IPS-18c (cell line): ENCODE measurements around the gene SLC4A1AP.
"Not testable (repeated sequence)": the region's sequence is repeated elsewhere in the genome, so short reads cannot be mapped to it uniquely, and the experiment has no call there.

Source experiments
- H3K4me3 ChIP-seq: 2 replicates; pipeline ENCODE4 v1.7.0; 2013; ENCODE audit warnings: low read depth, mild to moderate bottlenecking, low read length, moderate library complexity; ENCODE audit not compliant: insufficient read depth
- H3K9me3 ChIP-seq: one replicate; pipeline ENCODE4 v1.6.1; 2013; ENCODE audit warnings: mild to moderate bottlenecking, low read length, moderate library complexity; ENCODE audit not compliant: control insufficient read depth, insufficient read depth

SLC4A1AP gene, protein sequence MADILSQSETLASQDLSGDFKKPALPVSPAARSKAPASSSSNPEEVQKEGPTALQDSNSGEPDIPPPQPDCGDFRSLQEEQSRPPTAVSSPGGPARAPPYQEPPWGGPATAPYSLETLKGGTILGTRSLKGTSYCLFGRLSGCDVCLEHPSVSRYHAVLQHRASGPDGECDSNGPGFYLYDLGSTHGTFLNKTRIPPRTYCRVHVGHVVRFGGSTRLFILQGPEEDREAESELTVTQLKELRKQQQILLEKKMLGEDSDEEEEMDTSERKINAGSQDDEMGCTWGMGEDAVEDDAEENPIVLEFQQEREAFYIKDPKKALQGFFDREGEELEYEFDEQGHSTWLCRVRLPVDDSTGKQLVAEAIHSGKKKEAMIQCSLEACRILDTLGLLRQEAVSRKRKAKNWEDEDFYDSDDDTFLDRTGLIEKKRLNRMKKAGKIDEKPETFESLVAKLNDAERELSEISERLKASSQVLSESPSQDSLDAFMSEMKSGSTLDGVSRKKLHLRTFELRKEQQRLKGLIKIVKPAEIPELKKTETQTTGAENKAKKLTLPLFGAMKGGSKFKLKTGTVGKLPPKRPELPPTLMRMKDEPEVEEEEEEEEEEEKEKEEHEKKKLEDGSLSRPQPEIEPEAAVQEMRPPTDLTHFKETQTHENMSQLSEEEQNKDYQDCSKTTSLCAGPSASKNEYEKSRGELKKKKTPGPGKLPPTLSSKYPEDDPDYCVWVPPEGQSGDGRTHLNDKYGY

DNA sequence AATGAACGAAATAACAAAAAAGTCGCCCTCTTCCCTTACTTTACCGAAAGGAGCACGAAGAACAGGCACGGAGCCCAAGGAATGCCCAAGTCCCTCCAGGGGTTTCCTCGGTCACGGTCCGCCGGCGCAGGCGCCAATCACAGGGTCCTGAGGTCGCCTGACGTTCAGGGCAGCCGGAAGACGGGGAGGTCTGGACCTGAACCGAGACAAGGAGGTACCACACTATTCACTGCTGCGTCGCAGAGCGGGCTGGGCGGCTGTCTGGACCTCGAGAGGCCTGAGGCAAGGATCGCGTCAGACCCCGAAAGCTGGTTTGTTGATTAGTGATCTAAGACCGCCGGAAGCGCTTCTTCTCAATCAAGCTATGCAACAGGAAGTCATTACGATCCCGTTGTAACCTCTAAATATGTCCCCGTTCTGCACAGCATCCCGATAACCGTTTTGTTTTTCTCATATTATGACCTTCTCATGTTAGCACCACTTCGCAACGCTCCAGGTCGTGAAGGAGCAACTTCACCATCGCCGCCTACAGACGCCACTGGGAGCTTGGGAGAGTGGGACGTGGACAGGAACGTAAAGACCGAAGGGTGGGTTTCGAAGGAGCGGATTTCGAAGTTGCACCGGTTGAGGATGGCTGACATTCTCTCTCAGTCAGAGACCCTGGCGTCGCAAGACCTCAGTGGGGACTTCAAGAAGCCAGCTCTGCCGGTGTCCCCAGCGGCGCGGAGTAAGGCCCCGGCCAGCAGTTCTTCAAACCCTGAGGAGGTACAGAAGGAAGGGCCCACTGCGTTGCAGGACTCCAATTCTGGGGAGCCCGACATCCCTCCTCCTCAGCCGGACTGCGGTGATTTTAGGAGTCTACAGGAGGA, at the start of gene SLC4A1AP, which contains the start of gene SUPT7L:
SLC4A1AP (plus strand) TSS at position 605 of the 869 bp plus-strand sequence; CDS start at position 631, 26 bp downstream.
SUPT7L (minus strand) TSS at position 330 of the 869 bp plus-strand sequence. CDS start 1,422 bp downstream, outside the sequence.
- Histone ChIP-seq H3K9me3 (no peaks in the 10 kb centered on the region), H3K4me3 (peak within 1 kb of the TSS; percentile 64)

DNA sequence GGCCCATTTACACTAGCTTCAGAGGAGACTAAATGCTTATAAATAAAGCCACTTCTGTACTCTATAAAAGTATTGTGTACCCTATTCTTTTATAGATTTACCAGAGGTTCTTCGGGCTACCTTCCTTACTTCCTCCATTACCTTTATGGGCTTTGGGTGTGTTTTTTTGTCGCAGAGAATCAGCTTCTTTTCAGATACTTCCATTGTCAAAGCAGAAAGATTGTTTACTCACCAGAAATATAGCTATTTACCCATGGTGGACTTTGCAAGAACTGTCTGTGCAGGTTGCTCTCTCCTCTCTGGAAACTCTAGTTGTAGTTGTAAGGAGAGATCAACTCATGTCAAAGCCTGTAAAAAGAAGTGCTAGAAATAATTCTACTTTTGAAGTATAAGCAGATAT, 49.7 kb upstream of the SLC4A1AP start:
- no peak overlapping the region for H3K4me3 ChIP-seq
- H3K9me3 ChIP-seq, result no peaks in the 10 kb centered on the region

DNA sequence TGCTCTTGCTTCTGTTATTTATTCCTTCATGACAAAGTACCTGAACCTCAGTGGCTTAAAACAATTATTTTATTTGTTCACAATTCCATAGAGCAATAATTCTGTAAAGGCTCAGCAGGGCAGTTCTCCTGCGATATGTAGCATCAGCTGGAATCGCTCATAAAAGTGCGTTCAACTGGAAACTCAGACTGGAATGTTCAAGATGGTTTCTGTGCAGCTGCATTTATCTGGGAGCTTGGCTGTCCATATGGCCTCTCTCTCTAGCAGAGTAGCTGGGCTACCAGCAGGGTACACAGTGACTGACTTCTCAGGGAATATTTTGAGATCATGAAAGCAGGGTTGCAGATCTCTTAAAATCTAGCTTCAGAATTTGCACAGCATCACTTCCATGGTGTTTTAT, 48.4 kb upstream of the SLC4A1AP start:
- Histone ChIP-seq H3K4me3 (no peak overlapping the region), H3K9me3 (no peaks in the 10 kb centered on the region)

DNA sequence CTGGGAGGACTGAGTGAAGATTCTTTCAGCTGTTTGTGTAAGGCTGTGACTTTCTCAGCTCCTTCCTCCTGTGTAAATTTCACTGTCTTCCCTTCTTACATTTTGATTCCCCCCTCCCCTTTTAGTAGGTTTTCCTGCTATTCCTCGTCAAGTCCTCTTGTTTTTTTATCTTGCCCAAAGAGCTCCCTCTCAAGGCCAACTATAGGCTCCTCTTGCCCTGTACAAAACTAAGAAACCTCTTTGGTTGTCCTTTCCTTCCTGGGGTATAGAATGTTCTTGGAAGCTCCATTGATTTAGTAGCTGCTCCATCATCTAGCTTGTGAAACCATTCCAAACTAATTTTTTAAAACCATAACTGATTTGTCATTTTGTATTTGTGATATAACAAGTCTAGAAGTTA, 42.2 kb upstream of the SLC4A1AP start:
- no peak overlapping the region for H3K4me3 ChIP-seq
- no peaks in the 10 kb centered on the region for H3K9me3 ChIP-seq

DNA sequence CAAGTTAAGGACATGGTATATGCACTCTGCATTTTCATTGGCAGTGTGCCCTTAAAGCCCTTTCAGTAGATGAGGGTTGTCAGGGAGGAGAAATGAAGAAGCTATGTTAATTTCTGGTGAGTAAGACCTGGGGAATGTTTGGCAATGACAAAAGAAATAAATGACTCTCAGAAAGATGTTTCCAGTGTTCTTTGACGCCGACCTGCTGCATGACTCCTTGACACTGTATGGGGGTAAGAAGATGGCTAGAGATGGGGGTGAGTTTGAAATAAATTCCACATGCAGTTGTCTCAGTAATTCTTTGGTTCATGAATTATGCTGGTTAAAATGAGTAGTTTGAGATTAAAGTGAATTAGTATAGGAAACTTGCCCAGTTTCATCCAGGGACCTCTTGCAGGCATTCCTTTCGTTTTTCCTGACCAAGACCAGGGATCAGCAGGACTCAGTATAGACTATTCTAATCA, 40.7 kb upstream of the SLC4A1AP start:
- no peaks in the 10 kb centered on the region for H3K9me3 ChIP-seq
- no peak overlapping the region for H3K4me3 ChIP-seq

DNA sequence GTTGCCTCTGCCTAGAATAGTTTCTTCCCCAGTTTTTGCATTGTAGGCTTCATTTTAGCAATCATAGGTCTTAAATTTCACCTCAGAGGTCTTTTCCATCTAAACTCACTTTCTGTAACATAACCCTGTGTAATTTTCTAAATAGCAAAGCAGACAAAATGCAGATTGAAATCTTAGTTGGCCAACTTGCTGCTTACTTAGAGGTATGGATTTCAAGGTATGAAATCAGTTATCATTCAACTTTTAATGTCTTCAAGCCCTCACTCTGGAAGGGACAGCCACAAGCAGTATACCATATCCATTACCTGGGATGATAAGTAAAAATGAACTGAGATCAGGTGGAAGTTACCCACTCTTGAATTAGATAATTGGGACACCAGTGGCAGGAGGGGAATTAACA, 38.7 kb upstream of the SLC4A1AP start:
- Histone ChIP-seq H3K9me3 (no peaks in the 10 kb centered on the region), H3K4me3 (no peak overlapping the region)

DNA sequence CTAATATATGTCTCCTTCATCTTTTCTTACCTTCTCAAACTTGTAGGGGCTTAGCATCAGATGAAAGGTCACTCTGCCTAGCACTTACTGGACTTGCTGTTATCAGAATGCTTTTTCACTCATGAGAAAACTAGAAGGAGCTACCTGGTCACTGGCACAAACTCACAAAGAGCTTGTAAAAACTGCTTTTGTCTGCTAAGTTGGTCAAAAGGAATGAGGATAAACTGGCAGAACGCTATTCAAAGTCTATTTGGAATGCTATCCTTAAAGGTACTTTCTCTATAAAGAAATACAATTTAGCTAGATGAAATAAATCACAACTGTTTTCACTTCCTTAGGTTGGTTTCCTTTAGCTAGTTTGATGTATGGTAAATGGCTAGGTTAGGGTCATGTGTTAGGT, 37.4 kb upstream of the SLC4A1AP start:
- H3K4me3 ChIP-seq, H3K9me3 ChIP-seq: not testable (repeated sequence)

DNA sequence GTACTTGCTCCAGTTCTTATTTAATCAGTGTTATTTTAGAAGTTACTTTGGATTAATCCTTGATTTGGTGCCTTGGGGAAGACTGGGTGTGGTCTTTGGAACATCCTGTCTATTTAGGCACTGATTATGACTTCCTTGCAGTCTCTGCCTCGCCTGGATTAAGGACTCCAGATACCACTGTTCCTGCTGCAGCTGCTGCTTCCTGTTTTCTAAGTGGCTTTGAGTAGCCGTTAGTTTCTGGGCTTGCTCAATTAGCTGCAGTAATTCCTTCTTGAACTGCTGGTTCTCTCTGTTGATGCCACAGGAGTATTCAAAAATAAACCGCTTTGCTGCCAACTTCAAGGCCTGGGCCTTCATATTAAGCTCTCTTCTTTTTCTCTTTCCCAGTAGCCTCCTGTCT, 36.8 kb upstream of the SLC4A1AP start:
- H3K9me3 ChIP-seq, H3K4me3 ChIP-seq: not testable (repeated sequence)

DNA sequence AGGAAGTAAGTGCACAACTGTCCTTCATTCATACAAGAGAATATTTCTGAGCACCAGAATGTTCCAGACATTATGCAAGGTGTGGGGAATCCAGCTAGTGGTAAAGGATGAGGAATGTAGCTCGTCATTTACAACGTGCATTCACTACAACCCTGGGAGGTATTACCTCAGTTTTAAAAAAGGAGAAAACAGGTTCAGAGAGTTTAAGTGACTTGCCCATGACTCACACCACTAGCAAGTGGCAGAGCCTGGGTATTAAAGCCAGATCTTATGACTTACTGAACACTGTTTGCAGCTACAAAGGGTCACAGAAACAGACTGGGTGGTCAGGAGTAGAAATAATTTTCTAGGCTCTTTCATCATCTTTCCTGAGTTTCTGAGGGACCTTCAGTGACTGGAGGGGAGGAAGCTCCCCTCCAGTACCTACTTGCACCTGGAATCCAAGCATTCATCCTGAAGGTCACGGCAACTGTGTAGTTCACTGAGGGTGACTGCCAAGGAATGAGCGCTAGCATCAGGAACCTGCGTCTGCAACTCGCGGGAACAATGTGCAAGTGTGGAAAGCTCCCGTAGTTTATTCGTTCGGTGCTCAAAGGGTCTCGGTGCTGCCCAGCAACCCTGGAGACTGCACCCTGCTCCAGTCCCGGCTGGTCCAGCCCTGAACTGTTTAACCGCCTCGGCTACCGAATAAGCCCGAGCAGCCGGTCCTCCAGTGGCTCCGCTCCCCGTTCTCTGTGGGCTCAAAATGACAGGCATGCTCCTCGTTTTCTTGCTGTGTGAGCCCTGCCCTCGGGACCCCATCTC, 35.5 kb upstream of the SLC4A1AP start:
- Histone ChIP-seq H3K4me3 (peak overlapping the region; percentile 85), H3K9me3 (no peaks in the 10 kb centered on the region)

DNA sequence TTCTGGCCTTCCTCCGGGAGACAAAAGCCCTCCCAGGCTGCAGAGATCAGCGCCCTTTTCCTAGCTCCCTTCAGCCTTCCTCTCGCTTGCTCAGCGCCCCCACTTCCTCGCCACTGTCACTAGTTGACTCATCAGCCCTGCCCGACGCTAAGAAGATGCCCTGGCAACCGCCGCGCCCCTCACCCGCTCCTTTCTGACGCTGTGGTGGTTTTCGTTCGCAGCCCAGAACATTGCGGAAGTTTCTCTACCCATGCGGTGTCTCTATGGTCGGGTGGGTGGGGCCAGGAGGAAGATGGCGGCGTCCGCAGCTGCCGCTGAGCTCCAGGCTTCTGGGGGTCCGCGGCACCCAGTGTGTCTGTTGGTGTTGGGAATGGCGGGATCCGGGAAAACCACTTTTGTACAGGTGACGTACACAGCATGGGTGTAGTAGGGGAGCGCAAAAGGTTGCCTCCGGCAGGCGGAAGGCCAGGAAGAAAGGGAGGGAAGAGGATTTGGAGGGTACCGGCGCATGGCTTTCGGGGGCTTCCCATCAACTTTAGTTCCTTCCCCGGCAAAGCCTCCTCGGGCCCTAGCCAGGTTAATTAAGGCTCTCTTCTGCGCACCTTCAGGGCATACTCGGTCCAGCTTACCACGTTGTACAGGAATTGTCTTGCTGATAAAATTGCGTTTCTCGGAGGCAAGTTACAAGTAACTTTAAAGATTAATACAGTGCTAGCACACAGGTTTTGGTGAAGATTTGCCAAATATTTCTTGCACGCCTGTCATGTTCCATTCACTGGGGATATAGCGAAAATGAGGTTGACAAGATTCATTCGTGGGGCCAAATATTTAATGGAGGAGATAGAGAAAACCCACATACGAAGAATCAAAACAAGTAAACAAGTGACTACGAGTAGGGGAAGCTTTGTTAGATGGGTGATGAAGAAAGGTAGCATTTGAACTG, 34.7 kb upstream of the SLC4A1AP start, which contains the start of the genes CCDC121 and GPN1:
CCDC121 (minus strand) TSS at position 246 of the 943 bp plus-strand sequence. CDS start 1,213 bp downstream, outside the sequence.
GPN1 (plus strand) TSS at position 284 of the 943 bp plus-strand sequence; CDS start at position 293, 9 bp downstream.
- no peaks in the 10 kb centered on the region for H3K9me3 ChIP-seq
- H3K4me3 ChIP-seq, result peak within 1 kb of the TSS; percentile 85

DNA sequence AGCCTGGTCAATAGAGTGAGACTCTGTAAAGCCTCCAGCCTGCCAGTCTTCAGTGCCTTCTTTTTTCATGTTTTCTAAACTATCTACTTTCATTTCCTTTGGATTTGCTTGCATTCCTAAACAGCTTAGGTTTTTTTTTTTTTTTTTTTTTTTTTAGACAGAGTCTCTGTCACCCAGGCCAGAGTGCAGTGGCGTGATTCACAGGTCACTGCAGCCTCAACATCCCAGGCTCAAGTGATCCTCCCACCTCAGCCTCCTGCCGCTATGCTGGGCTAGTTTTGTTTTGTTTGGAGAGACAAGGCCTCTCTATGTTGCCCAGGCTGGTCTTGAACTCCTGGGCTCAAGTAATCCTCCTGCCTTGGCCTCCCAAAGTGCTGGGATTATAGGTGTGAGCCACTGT, 33.4 kb upstream of the SLC4A1AP start:
- H3K9me3 ChIP-seq, H3K4me3 ChIP-seq: not testable (repeated sequence)

DNA sequence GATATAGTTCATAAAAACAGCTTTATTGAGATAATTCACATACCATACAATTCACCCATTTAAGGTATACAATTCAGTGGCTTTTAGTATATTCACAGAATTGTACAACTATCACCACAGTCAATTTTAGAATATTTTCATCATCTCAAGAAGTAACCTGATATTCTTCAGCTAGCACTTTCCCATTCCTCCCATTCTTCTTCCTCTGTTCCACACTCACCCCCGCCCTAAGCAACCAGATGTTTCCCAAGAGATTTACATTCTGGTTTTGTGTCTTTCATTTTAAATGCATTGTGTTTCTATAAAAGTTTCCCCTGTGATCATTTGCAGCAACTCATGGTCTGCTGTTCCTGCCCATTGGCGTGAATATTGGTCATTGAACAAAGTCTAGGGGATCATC, 29.4 kb upstream of the SLC4A1AP start:
- H3K4me3 ChIP-seq, result no peak overlapping the region

DNA sequence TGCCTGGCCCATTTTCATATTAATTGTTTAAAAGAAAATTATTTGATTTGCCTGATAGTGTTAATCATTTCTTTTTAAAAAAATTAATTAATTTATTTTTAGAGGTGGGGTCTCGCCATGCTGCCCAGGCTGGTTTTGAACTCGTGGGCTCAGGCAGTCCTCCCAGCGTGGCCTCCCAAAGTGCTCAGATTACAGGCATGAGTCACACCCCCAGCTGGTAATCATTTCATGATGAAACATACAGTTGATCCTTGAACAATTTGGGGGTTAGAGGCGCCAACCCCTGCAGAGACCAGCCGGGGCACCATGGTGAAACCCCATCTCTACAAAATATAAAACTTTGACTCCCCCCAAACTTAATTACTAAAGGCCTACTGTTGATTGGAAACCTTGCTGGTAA, 26.9 kb upstream of the SLC4A1AP start:
- H3K9me3 ChIP-seq, result no peaks in the 10 kb centered on the region

More for the DNA sequence above, 29.4 kb upstream of the SLC4A1AP start:
- H3K9me3 ChIP-seq, result no peaks in the 10 kb centered on the region

DNA sequence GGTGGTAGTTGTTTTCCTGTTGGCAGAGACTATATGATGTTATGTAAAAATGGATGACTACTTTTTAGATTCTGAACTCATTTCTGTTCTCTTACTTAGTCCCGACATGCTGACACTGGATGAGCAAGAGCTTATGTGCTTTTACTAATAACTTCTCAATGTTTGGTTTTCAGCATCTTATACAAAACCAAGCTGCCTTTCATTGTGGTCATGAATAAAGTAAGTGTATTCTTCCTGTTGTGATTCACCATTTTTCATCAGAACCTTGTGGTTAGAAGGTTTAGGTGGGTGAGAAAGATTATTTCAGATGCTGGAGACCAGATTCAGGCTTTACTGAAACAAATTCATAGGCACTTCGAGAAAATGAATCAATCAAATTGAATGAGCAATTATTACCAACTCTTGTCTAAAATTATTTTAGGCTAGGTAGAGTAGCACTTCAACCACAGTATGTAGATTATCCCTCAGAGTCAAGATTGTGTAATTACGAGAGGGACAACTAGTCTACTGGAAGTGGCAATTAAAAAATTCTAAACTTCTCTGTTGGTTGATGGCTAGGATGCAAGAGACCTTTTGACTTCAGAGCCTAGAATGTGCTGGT, 25.6 kb upstream of the SLC4A1AP start:
- no peak overlapping the region for H3K4me3 ChIP-seq
- H3K9me3 ChIP-seq, result no peaks in the 10 kb centered on the region

More for the DNA sequence above, 26.9 kb upstream of the SLC4A1AP start:
- H3K4me3 ChIP-seq, result no peak overlapping the region

DNA sequence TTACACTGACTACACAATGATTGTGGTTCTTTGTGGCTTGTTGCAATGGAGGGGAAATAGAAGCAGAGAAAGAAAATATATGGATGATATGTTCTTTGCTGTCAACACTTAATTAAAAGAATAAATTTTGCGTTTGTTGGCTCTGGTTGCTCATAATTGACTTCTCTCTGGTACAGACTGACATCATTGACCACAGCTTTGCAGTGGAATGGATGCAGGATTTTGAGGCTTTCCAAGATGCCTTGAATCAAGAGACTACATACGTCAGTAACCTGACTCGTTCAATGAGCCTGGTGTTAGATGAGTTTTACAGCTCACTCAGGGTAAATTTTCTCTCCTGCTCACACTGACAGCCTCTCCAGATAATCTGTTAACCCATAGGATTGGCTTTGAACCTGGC, 25.0 kb upstream of the SLC4A1AP start:
- H3K4me3 ChIP-seq, result no peak overlapping the region
- H3K9me3 ChIP-seq, result no peaks in the 10 kb centered on the region
